HG03571 (cell line): ENCODE measurements around the gene NSUN6.

ENCODE experiments used
- ATAC-seq: cut with Tn5 transposase; IDR thresholded peaks from one replicate; pipeline ENCODE4 v1.9.1; 2021; ENCODE audit not compliant: unreplicated experiment

NSUN6 gene

GRCh38 chr10:18504161-18504560 is 147.2 kb downstream of the NSUN6 start:
- no peak for ATAC-seq

DNA sequence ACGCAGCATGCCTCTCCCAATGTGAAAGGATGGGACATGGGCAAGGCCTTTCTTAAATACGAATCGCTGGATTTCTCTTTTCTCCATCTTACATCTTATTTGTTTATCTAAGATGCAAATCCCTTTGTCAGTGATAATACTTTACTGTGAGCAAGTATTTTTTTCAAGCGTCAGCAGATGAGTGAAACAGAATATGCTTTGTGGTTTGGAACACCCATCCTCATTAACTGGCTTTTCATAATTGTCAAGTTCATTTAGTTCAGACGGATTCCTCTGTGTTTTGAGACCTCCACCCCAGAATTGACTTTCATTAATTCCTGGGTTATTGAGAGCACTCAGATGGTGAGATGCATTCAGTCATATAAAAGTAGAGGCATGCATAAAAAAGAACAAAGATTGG is 149.8 kb downstream of the NSUN6 start:
- ATAC-seq, result no peak

DNA sequence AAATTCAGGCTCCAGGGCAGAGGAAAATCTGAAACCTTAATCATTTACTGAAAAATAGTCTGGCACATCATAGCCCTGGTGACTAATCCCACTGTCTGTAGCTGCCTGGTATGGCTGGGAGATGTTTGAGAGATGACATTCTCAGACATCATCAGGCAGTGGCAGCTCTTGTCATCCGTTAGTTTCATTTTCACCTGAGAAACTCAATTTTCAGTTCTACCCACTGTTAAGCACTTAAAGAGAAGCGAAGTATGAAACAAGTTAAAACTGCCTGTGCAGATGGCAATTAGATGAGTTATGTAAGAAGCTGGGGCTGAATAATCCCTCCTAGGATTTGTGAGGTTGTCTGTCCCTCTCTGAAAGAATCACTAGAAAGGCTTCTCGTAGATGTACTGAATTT is 150.2 kb downstream of the NSUN6 start:
- peak; percentile 53 for ATAC-seq

DNA sequence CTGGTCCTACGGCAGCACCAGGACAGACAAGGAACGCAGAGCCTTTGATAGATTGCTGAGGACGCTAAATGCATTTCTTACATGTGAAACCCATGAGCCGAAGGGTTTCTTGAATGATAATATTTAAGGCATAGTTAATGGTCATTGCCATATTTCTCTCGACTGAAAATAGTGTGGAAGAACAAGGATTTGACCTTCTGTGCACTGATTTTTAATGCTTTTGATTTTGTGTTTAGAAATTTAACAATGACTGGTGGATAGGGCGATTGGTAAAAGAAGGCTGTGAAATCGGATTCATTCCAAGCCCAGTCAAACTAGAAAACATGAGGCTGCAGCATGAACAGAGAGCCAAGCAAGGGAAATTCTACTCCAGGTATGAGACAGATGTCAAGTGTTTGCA is 150.8 kb downstream of the NSUN6 start:
- ATAC-seq, result no peak

GRCh38 chr10:18498998-18499397 is 152.4 kb downstream of the NSUN6 start:
- no peak for ATAC-seq

GRCh38 chr10:18497806-18498369 is 153.5 kb downstream of the NSUN6 start:
- ATAC-seq, result no peak
